H1 (cell line): ENCODE results near the gene CENPP. TPM values are rescaled to one million over a fixed set of nuclear protein-coding genes. Genes with fewer than 3 reads are reported as not detected.

ENCODE experiments used
- CTCF ChIA-PET: fragments of 300-600 bp; sonication (Branson Sonifier 250); formaldehyde crosslinking; loops from one replicate; lab custom pipeline; 2021; ENCODE audit not compliant: partially characterized antibody; lab: Charles Lee
- POLR2A ChIA-PET: fragments of 300-600 bp; sonication (Branson Sonifier 250); formaldehyde crosslinking; loops from one replicate; lab custom pipeline; 2021; ENCODE audit warnings: inconsistent platforms; ENCODE audit not compliant: partially characterized antibody; lab: Charles Lee
- DNase-seq, 2 experiments: peaks; one replicate each; pipeline versions ENCODE4 v3.0.0 to v3.0.0-alpha.2; 2010 to 2022; ENCODE audit warnings: low spot score in 2 of 2, low read depth in 1 of 2, mixed read lengths in 1 of 2
- FAIRE-seq: peaks from 2 replicates; lab custom pipeline; 2011; peaks lifted over from hg19 to GRCh38; lab: Jason Lieb, UNC
- H2AFZ ChIP-seq: 2 replicates; pipeline ENCODE4 v1.8.1; 2012; ENCODE audit warnings: low read length, inconsistent platforms
- H2AK5ac ChIP-seq: 2 replicates; pipeline ENCODE4 v1.6.1; 2013; ENCODE audit warnings: low read depth, low read length
- H2BK120ac ChIP-seq: replicated peaks from 2 replicates; pipeline ENCODE3; 2013; ENCODE audit warnings: low read depth, low read length, inconsistent platforms
- H2BK12ac ChIP-seq: 2 replicates; pipeline ENCODE4 v1.6.1; 2013; ENCODE audit warnings: low read depth, low read length
- H2BK15ac ChIP-seq: 2 replicates; pipeline ENCODE4 v1.6.1; 2013; ENCODE audit warnings: low read length
- H2BK20ac ChIP-seq: 2 replicates; pipeline ENCODE4 v1.6.1; 2013; ENCODE audit warnings: low read length
- H2BK5ac ChIP-seq: 2 replicates; pipeline ENCODE4 v1.6.1; 2013; ENCODE audit warnings: low read depth, low read length
- H3K14ac ChIP-seq: 2 replicates; pipeline ENCODE4 v1.6.1; 2013; ENCODE audit warnings: inconsistent platforms; ENCODE audit not compliant: insufficient read length
- H3K18ac ChIP-seq: 2 replicates; pipeline ENCODE4 v1.6.1; 2013; ENCODE audit warnings: low read length; ENCODE audit errors: extremely low read depth
- H3K23ac ChIP-seq: 2 replicates; pipeline ENCODE4 v1.6.1; 2013; ENCODE audit warnings: inconsistent platforms; ENCODE audit not compliant: insufficient read length
- H3K23me2 ChIP-seq: 2 replicates; pipeline ENCODE4 v1.6.1; 2013; ENCODE audit warnings: low read depth, low read length
- H3K27ac ChIP-seq: 2 replicates; pipeline ENCODE4 v1.6.1; 2011; ENCODE audit warnings: low read depth, low read length, inconsistent platforms
- H3K27me3 ChIP-seq, 4 experiments: replicated peaks in 1 of 4; 1 replicate in 1 of 4; 2 replicates in 3 of 4; pipeline versions ENCODE4 v1.6.1 to v1.8.1; 2011 to 2013; ENCODE audit warnings: low read length in 3 of 4, mild to moderate bottlenecking in 3 of 4, inconsistent platforms in 2 of 4, mixed read lengths in 2 of 4, moderate library complexity in 1 of 4; ENCODE audit not compliant: control insufficient read depth in 3 of 4, insufficient read depth in 3 of 4; ENCODE audit errors: extremely low read depth in 1 of 4
- H3K36me3 ChIP-seq, 4 experiments: 2 replicates each; pipeline versions ENCODE4 v1.6.1 to v1.8.1; 2011 to 2013; ENCODE audit warnings: mild to moderate bottlenecking in 4 of 4, low read length in 3 of 4, moderate library complexity in 2 of 4, control low read depth in 1 of 4, inconsistent platforms in 1 of 4; ENCODE audit not compliant: insufficient read depth in 4 of 4, control insufficient read depth in 2 of 4
- H3K4ac ChIP-seq: replicated peaks from 2 replicates; pipeline ENCODE3; 2013; ENCODE audit warnings: low read length, low read depth, mixed read lengths, inconsistent platforms; ENCODE audit not compliant: insufficient read length
- H3K4me1 ChIP-seq, 4 experiments: replicated peaks in 1 of 4; 1 replicate in 1 of 4; 2 replicates in 3 of 4; pipeline versions ENCODE4 v1.6.1 to v1.8.1; 2011 to 2013; ENCODE audit warnings: low read length in 3 of 4, inconsistent platforms in 2 of 4, mixed read lengths in 1 of 4; ENCODE audit not compliant: insufficient read depth in 4 of 4, control insufficient read depth in 3 of 4
- H3K4me2 ChIP-seq, 2 experiments: 2 replicates each; pipeline versions ENCODE4 v1.6.1 to v1.8.1; 2011 to 2013; ENCODE audit warnings: low read depth in 2 of 2, low read length in 2 of 2, control low read depth in 1 of 2, inconsistent platforms in 1 of 2, mild to moderate bottlenecking in 1 of 2; ENCODE audit not compliant: insufficient read depth in 1 of 2
- H3K4me3 ChIP-seq, 4 experiments: fragments of 200-600, 300-600 bp in 1 of 4; sonication (generic), shearing (Covaris generic), sonication (Bioruptor Twin) in 1 of 4; 2 replicates each; pipeline versions ENCODE4 v1.5.1 to v1.8.1; 2011 to 2016; ENCODE audit warnings: low read length in 4 of 4, low read depth in 3 of 4, control low read depth in 2 of 4, inconsistent platforms in 2 of 4, mild to moderate bottlenecking in 2 of 4, mixed read lengths in 1 of 4, moderate library complexity in 1 of 4; ENCODE audit not compliant: insufficient read depth in 2 of 4; ENCODE audit errors: extremely low read depth in 1 of 4
- H3K56ac ChIP-seq: replicated peaks from 2 replicates; pipeline ENCODE3; 2013; ENCODE audit warnings: low read depth, mild to moderate bottlenecking, mixed read lengths, low read length, inconsistent platforms; ENCODE audit not compliant: insufficient read length
- H3K79me1 ChIP-seq: 2 replicates; pipeline ENCODE4 v1.6.1; 2013; ENCODE audit warnings: low read depth, low read length, control low read depth
- H3K79me2 ChIP-seq, 2 experiments: 2 replicates each; pipeline versions ENCODE4 v1.6.1 to v1.8.1; 2012 to 2013; ENCODE audit warnings: low read length in 2 of 2, mild to moderate bottlenecking in 2 of 2, inconsistent platforms in 1 of 2; ENCODE audit not compliant: insufficient read depth in 2 of 2, control insufficient read depth in 1 of 2
- H3K9ac ChIP-seq, 4 experiments: replicated peaks in 1 of 4; 1 replicate in 1 of 4; 2 replicates in 3 of 4; pipeline versions ENCODE4 v1.6.1 to v1.8.1; 2011 to 2013; ENCODE audit warnings: low read depth in 3 of 4, low read length in 3 of 4, control low read depth in 2 of 4, mild to moderate bottlenecking in 2 of 4, moderate library complexity in 2 of 4, inconsistent platforms in 1 of 4; ENCODE audit errors: extremely low read depth in 1 of 4
- H3K9me3 ChIP-seq, 2 experiments: 2 replicates each; pipeline versions ENCODE4 v1.6.1 to v1.8.1; 2012 to 2013; ENCODE audit warnings: mild to moderate bottlenecking in 2 of 2, moderate library complexity in 2 of 2, control low read depth in 1 of 2, inconsistent platforms in 1 of 2, low read depth in 1 of 2, low read length in 1 of 2, mixed read lengths in 1 of 2; ENCODE audit not compliant: insufficient read depth in 2 of 2
- H4K20me1 ChIP-seq, 2 experiments: replicated peaks in 1 of 2; 2 replicates each; pipeline versions ENCODE3 to v1.8.1; 2011 to 2013; ENCODE audit warnings: inconsistent platforms in 2 of 2, low read length in 2 of 2, mild to moderate bottlenecking in 1 of 2; ENCODE audit not compliant: insufficient read depth in 2 of 2, control insufficient read depth in 1 of 2
- H4K5ac ChIP-seq: 2 replicates; pipeline ENCODE4 v1.6.1; 2013; ENCODE audit warnings: low read length, low read depth, mixed read lengths, inconsistent platforms; ENCODE audit not compliant: insufficient read length
- H4K8ac ChIP-seq: 2 replicates; pipeline ENCODE4 v1.8.0; 2013; ENCODE audit warnings: mild to moderate bottlenecking, moderate library complexity, low read length, inconsistent platforms; ENCODE audit not compliant: insufficient read depth; ENCODE audit errors: extremely low read depth
- H4K91ac ChIP-seq: replicated peaks from 2 replicates; pipeline ENCODE3; 2013; ENCODE audit warnings: low read length, mixed read lengths, inconsistent platforms; ENCODE audit not compliant: insufficient read length
- ASH2L ChIP-seq: fragments of 200-600, 300-600 bp; sonication (generic); IDR thresholded peaks from one replicate; pipeline ENCODE4 v1.7.1; 2017; ENCODE audit warnings: low read length
- BACH1 ChIP-seq: IDR thresholded peaks from 2 replicates; pipeline ENCODE4 v1.6.1; 2012; ENCODE audit warnings: low read length, improper control_type of control experiment
- CBX8 ChIP-seq: fragments of 300-800, 300-1000 bp; sonication (generic); IDR thresholded peaks from 2 replicates; pipeline ENCODE4 v1.7.1; 2016; ENCODE audit warnings: low read depth, low read length, borderline replicate concordance
- CTCF ChIP-seq, 3 experiments: IDR thresholded peaks; 1 replicate in 2 of 3; 2 replicates in 1 of 3; pipeline versions ENCODE4 v1.5.1 to v1.6.1; 2011; ENCODE audit warnings: low read length in 3 of 3, mild to moderate bottlenecking in 3 of 3, inconsistent platforms in 2 of 3, low read depth in 1 of 3, moderate library complexity in 1 of 3; ENCODE audit not compliant: insufficient read depth in 1 of 3; ENCODE audit errors: control extremely low read depth in 1 of 3
- EP300 ChIP-seq, 2 experiments: IDR thresholded peaks; 1 replicate in 1 of 2; 2 replicates in 1 of 2; pipeline ENCODE4 v1.6.1; 2011 to 2012; ENCODE audit warnings: low read depth in 2 of 2, low read length in 2 of 2, mild to moderate bottlenecking in 2 of 2, borderline replicate concordance in 1 of 2, inconsistent platforms in 1 of 2, moderate library complexity in 1 of 2
- JUN ChIP-seq: IDR thresholded peaks from 2 replicates; pipeline ENCODE4 v1.6.1; 2011; ENCODE audit warnings: low read depth, mild to moderate bottlenecking, improper control_type of control experiment, low read length
- KDM5A ChIP-seq: fragments of 200-600 bp; IDR thresholded peaks from 2 replicates; pipeline ENCODE4 v1.7.1; 2012; ENCODE audit warnings: mild to moderate bottlenecking, low read length, inconsistent platforms, mixed read lengths
- PHF8 ChIP-seq: fragments of 200-600 bp; sonication (generic); conservative IDR thresholded peaks from 2 replicates; pipeline ENCODE4 v1.7.1; 2012; ENCODE audit warnings: low read depth, mild to moderate bottlenecking, inconsistent platforms, low read length, moderate library complexity
- SIN3A ChIP-seq, 2 experiments: IDR thresholded peaks in 1 of 2; conservative IDR thresholded peaks in 1 of 2; 2 replicates each; pipeline ENCODE4 v1.6.1; 2011 to 2012; ENCODE audit warnings: low read length in 2 of 2, improper control_type of control experiment in 1 of 2, low read depth in 1 of 2, mild to moderate bottlenecking in 1 of 2
- SRF ChIP-seq: IDR thresholded peaks from 2 replicates; pipeline ENCODE4 v1.6.1; 2011; ENCODE audit warnings: mild to moderate bottlenecking, low read depth, low read length, moderate library complexity
- YY1 ChIP-seq: IDR thresholded peaks from 2 replicates; pipeline ENCODE4 v1.6.1; 2011; ENCODE audit warnings: low read depth, mild to moderate bottlenecking, low read length
- WGBS, 2 experiments: shearing (Covaris generic) in 1 of 2; methylation state at CpG; one replicate each; pipeline versions ENCODE4 v1.1.6 to v1.1.7; 2013 to 2015; ENCODE audit warnings: low lambda C conversion rate in 2 of 2, mixed read lengths in 2 of 2, inconsistent platforms in 1 of 2, low coverage in 1 of 2, missing lambda C conversion rate in 1 of 2; ENCODE audit not compliant: insufficient replicate concordance in 2 of 2, insufficient coverage in 1 of 2, insufficient read length in 1 of 2; ENCODE audit errors: extremely low coverage in 1 of 2, missing lambda C conversion rate in 1 of 2; 5-methylcytosine and 5-hydroxymethylcytosine counted together
- polyA plus RNA-seq, 7 experiments: library from polyadenylated mRNA; depleted of rRNA in 3 of 7; stranded (reverse) in 5 of 7; unstranded in 2 of 7; fragments of >200 nt in 5 of 7; fragments of 200-250 nt in 2 of 7; gene quantifications; 1 replicate in 5 of 7; 2 replicates in 1 of 7; 4 replicates in 1 of 7; pipeline versions ENCODE4 v1.2.1 to v1.2.3, GENCODE V29; 2011 to 2013; ENCODE audit warnings: missing spikeins in 2 of 7, mixed read lengths in 2 of 7
- total RNA-seq: library from RNA; stranded (reverse); fragmentation: NEBNext Ultra II Directional; extraction: Animal tissue kit (Norgen Biotek cat#: 25700); gene quantifications from 2 replicates; pipeline ENCODE4 v1.2.1, GENCODE V29; 2021

CENPP gene
- total and polyA plus RNA-seq, 2 of the 8 experiments (the other 6 are each of a cell fraction or from before 2014, with no cell fraction given), result 2.7 to 10.8 TPM

- Histone ChIP-seq H2BK15ac (no peak overlapping the region), H3K4me1 (no peaks in the 10 kb centered on the region; a peak in 1 of 7 replicates), H3K9me3 (no peaks in the 10 kb centered on the region), H2BK5ac (no peak overlapping the region), H3K36me3 (no peaks in the 10 kb centered on the region), H4K8ac (no peak overlapping the region), H2BK20ac (no peak overlapping the region), H3K9ac (no peak overlapping the region), H3K4me3 (no peak overlapping the region), H2AK5ac (no peak overlapping the region), H4K20me1 (no peaks in the 10 kb centered on the region), H3K14ac (no peak overlapping the region), H3K27me3 (no peaks in the 10 kb centered on the region), H3K27ac (no peak overlapping the region), H3K79me1 (no peaks in the 10 kb centered on the region), H2AFZ (no peak overlapping the region), H3K4me2 (no peak overlapping the region), H3K56ac (no peak overlapping the region), H2BK120ac (no peak overlapping the region), H3K23me2 (no peaks in the 10 kb centered on the region), H3K18ac (no peak overlapping the region), H3K4ac (no peak overlapping the region), H3K23ac (no peak overlapping the region), H4K91ac (no peak overlapping the region), H4K5ac (no peak overlapping the region), H3K79me2 (no peaks in the 10 kb centered on the region), H2BK12ac (no peak overlapping the region)
- ChIA-PET POLR2A (no interaction called here), CTCF (interaction anchor here (0.5 kb wide), 1 partner anchor 48 kb away, joined by 4 read pairs; no protein-coding TSS in a partner anchor)
- TF ChIP-seq PHF8, result no peak
- no peak for TF ChIP-seq BACH1
- TF ChIP-seq JUN, result no peak
- no peak for TF ChIP-seq YY1
- no peak for TF ChIP-seq SRF
- no peak for TF ChIP-seq SIN3A (conservative IDR thresholded peaks at IDR 0.05 in 1 of 2, IDR thresholded peaks at IDR 0.05 in 1 of 2; ENCODE audit: low read depth in 1 of 2, low read length in 2 of 2)
- no peak for TF ChIP-seq EP300 (IDR thresholded peaks at IDR 0.05; ENCODE audit: borderline replicate concordance in 1 of 2, low read depth in 2 of 2, low read length in 2 of 2)
- no peak for TF ChIP-seq ASH2L
- no peak for TF ChIP-seq CTCF (IDR thresholded peaks at IDR 0.05; ENCODE audit: control extremely low read depth in 1 of 3, insufficient read depth in 1 of 3, low read depth in 1 of 3, low read length in 3 of 3)
- TF ChIP-seq CBX8, result no peak
- no peak for TF ChIP-seq KDM5A
- DNase-seq (no peak), FAIRE-seq (no peak)
- WGBS, 2 experiments, result 80% methylated on average over 1 of the region's 1 CpG; no CpG with 5 or more reads in 1 of the 2 experiments
Measured at GRCh38 chr9:92414566-92414965, 88.8 kb downstream of the CENPP start.
